ENCODE results near the gene MAN2B2. TPM values are rescaled to one million over a fixed set of nuclear protein-coding genes. Genes with fewer than 3 reads are reported as not detected.
A peak's percentile ranks its signal among the peaks of the same experiment; 100 is the strongest.

The MAN2B2 gene
- total RNA-seq, 2 donors from 2014 or later, result 30.7 to 31.1 TPM

- H3K9me3 ChIP-seq, result no peaks in the 10 kb centered on the region
- H3K4me1 ChIP-seq, result peaks cover 7% of the 10 kb centered on the region
- intact Hi-C loops (cut with DNase I), result no loop called here
- DNase-seq, result no peak
- no peak overlapping the region for H3K4me3 ChIP-seq
- no peaks in the 10 kb centered on the region for H3K36me3 ChIP-seq
- no peak for TF ChIP-seq CTCF (IDR thresholded peaks at IDR 0.05)
- no peak overlapping the region for H3K27ac ChIP-seq
- H3K27me3 ChIP-seq, result no peaks in the 10 kb centered on the region
- H3K9ac ChIP-seq (ENCODE audit: low read depth in 2 of 2, low read length in 2 of 2), result no peak overlapping the region
Measured at GRCh38 chr4:6573551-6573950, 1.4 kb upstream of the MAN2B2 start.

DNA sequence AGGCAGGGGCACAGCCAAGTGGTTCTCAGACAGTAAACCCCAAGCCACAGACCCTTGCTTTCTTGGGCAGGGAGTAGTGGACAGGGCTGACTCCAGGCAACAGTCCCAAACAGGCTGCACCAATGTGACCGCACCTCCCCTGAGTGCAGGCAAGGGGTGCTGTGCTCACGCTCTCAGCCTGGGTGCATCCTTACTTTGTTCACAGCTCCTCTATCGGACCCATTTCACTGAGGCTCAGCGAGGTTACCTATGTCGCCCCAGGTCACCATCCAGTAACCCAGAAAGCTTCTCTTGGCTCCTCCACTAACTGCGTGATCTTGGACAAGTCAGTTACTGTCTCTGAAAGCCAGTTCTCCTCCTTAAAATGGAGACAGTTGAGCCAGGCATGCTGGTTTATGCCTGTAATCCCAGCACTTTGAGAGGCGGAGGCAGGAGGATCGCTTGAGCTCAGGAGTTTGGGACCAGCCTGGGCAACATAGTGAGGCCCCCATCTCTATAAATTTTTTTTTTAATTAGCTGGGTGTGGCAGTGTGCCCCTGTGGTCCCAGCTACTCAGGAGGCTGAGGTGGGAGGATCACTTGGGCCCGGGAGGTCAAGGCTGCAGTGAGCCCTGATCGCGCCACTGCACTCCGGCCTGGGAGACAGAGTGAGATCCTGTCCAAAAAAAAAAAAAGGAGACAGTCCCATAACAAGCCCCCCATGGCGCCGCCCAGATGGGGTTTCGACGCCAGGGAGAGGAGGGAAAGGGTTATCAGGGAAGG, 823 bp upstream of the MAN2B2 start:
- H3K36me3 ChIP-seq, result no peaks in the 10 kb centered on the region
- no peak overlapping the region for H3K27ac ChIP-seq
- no peaks in the 10 kb centered on the region for H3K9me3 ChIP-seq
- peak overlapping the region; percentile 70 for H3K4me3 ChIP-seq
- no peaks in the 10 kb centered on the region for H3K27me3 ChIP-seq
- H3K9ac ChIP-seq (ENCODE audit: low read depth in 2 of 2, low read length in 2 of 2), result peak overlapping the region; percentile 56 to 92
- peaks cover 7% of the 10 kb centered on the region for H3K4me1 ChIP-seq
- intact Hi-C loops (cut with DNase I), result no loop called here
- no peak for DNase-seq
- no peak for TF ChIP-seq CTCF (IDR thresholded peaks at IDR 0.05)

GRCh38 chr4:6575503-6576240, 683 bp downstream of the MAN2B2 start:
- peak overlapping the region; percentile 23 for H3K27ac ChIP-seq
- no peaks in the 10 kb centered on the region for H3K27me3 ChIP-seq
- intact Hi-C loops (cut with DNase I), result no loop called here
- TF ChIP-seq CTCF (IDR thresholded peaks at IDR 0.05), result no peak
- peak overlapping the region; percentile 92 to 99 for H3K9ac ChIP-seq (ENCODE audit: low read depth in 2 of 2, low read length in 2 of 2)
- peaks cover 4% of the 10 kb centered on the region for H3K36me3 ChIP-seq
- H3K9me3 ChIP-seq, result no peaks in the 10 kb centered on the region
- H3K4me3 ChIP-seq, result peak overlapping the region; percentile 70
- peaks cover 7% of the 10 kb centered on the region for H3K4me1 ChIP-seq
- DNase-seq, result peak; percentile 30

GRCh38 chr4:6576512-6576911, 1.5 kb downstream of the MAN2B2 start:
- H3K9me3 ChIP-seq, result no peaks in the 10 kb centered on the region
- intact Hi-C loops (cut with DNase I), result no loop called here
- no peak overlapping the region for H3K9ac ChIP-seq (ENCODE audit: low read depth in 2 of 2, low read length in 2 of 2)
- H3K27ac ChIP-seq, result no peak overlapping the region
- H3K4me1 ChIP-seq, result peaks cover 7% of the 10 kb centered on the region
- no peak overlapping the region for H3K4me3 ChIP-seq
- H3K27me3 ChIP-seq, result no peaks in the 10 kb centered on the region
- peaks cover 4% of the 10 kb centered on the region for H3K36me3 ChIP-seq
- DNase-seq, result no peak
- no peak for TF ChIP-seq CTCF (IDR thresholded peaks at IDR 0.05)

- no peak for DNase-seq
- no peak overlapping the region for H3K9ac ChIP-seq (ENCODE audit: low read depth in 2 of 2, low read length in 2 of 2)
- no peak overlapping the region for H3K27ac ChIP-seq
- H3K4me1 ChIP-seq, result peaks cover 7% of the 10 kb centered on the region
- H3K4me3 ChIP-seq, result no peak overlapping the region
- no peak for TF ChIP-seq CTCF (IDR thresholded peaks at IDR 0.05)
- H3K36me3 ChIP-seq, result peaks cover 4% of the 10 kb centered on the region
- no peaks in the 10 kb centered on the region for H3K27me3 ChIP-seq
- intact Hi-C loops (cut with DNase I), result no loop called here
- no peaks in the 10 kb centered on the region for H3K9me3 ChIP-seq
Measured at GRCh38 chr4:6576932-6577331, 1.9 kb downstream of the MAN2B2 start.
